HG02571 (cell line): ENCODE measurements around the gene MEMO1.
"Not testable (repeated sequence)": the region's sequence is repeated elsewhere in the genome, so short reads cannot be mapped to it uniquely, and the experiment has no call there.

ENCODE experiments used
- ATAC-seq: cut with Tn5 transposase; IDR thresholded peaks from one replicate; pipeline ENCODE4 v1.9.1; 2021; ENCODE audit warnings: mild to moderate bottlenecking, moderate library complexity; ENCODE audit not compliant: unreplicated experiment

MEMO1 gene

GRCh38 chr2:31919499-31919898 lies 91.3 kb downstream of the MEMO1 start:
- ATAC-seq = no peak

- no peak for ATAC-seq
Measured at GRCh38 chr2:31909661-31910060, 101.1 kb downstream of the MEMO1 start.

DNA sequence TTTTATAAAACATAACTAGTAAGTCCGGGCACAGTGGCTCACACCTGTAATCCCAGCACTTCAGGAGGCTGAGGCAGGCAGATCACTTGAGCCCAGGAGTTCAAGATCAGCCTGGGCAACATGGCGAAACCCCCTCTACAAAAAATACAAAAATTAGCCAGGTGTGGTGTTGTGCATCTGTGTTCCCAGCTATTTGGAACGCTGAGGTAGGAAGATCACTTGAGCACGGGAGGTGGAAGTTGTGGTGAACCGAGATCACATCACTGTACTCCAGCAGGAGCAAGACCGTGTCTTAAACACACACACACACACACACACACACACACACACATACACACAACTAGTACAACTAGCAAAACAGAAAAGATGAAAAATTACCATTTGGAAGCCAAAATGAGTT lies 103.3 kb downstream of the MEMO1 start:
- not testable (repeated sequence) for ATAC-seq

GRCh38 chr2:31903109-31903780 lies 107.6 kb downstream of the MEMO1 start:
- no peak for ATAC-seq

DNA sequence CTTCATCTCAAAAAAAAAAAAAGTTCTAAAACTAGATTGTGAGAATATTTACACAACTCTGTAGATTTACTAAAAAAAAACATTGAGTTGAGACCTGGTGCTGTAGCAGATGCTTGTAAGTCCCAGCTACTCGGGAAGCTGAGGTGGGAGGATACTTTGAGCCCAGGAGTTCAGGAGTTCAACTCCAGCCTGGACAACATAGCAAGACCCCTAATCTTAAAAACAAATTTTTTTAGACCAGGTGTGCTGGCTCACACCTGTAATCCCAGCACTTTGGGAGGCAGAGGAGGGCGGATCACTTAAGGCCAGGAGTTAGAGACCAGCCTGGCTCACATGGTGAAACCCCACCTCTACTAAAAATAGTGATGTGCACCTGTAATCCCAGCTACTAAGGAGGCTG lies 108.9 kb downstream of the MEMO1 start:
- no peak for ATAC-seq

DNA sequence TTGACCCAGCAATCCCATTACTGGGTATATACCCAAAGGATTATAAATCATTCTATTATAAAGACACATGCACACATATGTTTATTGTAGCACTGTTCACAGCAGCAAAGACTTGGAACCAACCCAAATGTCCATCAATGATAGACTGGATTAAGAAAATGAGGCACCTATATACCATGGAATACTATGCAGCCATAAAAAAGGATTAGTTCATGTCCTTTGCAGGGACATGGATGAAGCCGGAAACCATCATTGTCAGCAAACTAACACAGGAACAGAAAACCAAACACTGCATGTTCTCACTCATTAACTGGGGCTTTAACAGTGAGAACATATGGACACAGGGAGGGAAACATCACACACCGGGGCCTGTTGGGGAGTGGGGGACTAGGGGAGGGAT lies 110.7 kb downstream of the MEMO1 start:
- not testable (repeated sequence) for ATAC-seq

DNA sequence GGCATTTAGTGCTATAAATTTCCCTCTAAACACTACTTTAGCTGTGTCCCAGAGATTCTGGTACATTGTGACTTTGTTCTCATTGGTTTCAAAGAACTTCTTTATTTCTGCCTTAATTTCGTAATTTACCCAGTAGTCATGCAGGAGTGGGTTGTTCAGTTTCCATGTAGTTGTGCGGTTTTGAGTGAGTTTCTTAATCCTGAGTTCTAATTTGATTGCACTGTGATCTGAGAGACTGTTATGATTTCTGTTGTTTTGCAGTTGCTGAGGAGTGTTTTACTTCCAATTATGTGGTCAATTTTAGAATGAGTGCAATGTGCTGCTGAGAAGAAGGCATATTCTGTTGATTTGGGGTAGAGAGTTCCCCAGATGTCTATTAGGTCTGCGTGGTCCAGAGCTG lies 112.5 kb downstream of the MEMO1 start:
- not testable (repeated sequence) for ATAC-seq

DNA sequence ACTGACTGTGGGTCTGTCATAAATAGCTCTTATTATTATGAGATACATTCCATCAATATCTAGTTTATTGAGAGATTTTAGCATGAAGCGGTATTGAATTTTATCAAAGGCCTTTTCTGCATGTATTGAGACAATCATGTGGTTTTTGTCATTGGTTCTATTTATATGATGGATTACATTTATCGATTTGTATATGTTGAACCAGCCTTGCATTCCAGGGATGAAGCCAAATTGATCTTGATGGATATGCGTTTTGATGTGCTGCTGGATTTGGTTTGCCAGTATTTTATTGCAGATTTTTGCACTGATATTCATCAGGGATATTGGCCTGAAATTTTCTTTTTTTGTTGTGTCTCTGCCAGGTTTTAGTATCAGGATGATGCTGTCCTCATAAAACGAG lies 113.5 kb downstream of the MEMO1 start:
- not testable (repeated sequence) for ATAC-seq

DNA sequence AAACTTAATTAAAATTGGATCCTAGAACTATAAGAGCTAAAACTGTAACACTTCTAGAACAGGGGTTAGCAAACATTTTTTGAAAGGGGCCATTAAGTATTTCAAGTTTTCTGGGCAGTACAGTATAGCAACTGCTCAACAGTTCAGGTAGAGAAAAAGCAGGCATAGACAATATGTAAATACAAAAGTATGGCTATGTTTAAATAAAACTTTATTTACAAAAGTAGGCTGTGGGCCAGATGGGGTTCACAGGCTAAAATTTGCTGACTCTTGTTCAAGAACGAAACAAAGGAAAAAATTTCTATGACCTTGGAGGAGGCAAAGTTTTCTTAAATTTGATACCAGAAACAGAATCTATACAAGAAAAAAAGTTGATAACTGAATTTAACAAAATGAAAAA lies 114.5 kb downstream of the MEMO1 start:
- ATAC-seq = no peak

DNA sequence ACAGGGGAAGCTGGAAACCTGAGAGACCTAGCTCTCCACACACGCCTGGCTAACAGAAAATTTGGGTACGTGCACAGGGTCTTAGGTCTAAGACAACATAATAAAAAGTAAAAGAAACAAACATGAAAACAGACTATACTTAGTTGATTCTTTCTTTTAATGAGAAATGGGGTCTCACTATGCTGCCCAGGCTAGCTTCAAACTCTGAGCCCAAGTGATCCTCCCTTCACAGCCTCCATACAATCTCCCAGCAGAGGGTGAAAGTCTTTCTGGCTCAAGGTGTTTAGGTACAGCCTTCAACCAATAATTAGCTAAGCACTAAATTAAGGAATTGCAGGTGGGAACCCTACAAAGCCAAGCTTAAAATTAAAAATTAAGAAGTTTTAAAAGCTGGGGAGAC lies 116.2 kb downstream of the MEMO1 start:
- no peak for ATAC-seq

GRCh38 chr2:31893094-31893493 lies 117.7 kb downstream of the MEMO1 start:
- no peak for ATAC-seq

DNA sequence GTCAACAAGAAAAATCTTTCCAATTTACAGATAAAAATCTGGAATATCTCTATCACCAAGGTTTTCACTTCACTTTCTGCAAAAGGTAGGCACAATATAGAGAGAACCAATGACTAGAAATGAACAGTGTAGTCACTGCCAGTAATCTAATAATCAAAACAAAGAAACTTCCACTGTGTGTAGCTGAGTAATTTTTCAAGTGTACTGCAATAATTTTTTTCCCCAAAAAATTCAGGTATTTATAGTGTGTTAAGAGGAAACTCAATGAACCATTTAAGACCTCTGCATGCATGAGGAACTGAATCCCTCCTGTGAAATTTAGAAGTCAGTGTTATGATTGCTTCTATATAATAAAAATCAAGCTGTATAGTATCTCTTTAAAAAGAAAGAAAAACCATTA lies 121.8 kb downstream of the MEMO1 start:
- no peak for ATAC-seq

- no peak for ATAC-seq
Measured at GRCh38 chr2:31888550-31888949, 122.3 kb downstream of the MEMO1 start.

- ATAC-seq = no peak
Measured at GRCh38 chr2:31886700-31887099, 124.1 kb downstream of the MEMO1 start.

GRCh38 chr2:31877008-31877407 lies 133.8 kb downstream of the MEMO1 start:
- no peak for ATAC-seq

- ATAC-seq = no peak
Measured at GRCh38 chr2:31874071-31874470, 136.7 kb downstream of the MEMO1 start.

GRCh38 chr2:31865215-31865614 lies 145.6 kb downstream of the MEMO1 start:
- no peak for ATAC-seq

GRCh38 chr2:31863867-31864266 lies 146.9 kb downstream of the MEMO1 start:
- no peak for ATAC-seq

GRCh38 chr2:31863015-31863656 lies 147.7 kb downstream of the MEMO1 start:
- not testable (repeated sequence) for ATAC-seq

DNA sequence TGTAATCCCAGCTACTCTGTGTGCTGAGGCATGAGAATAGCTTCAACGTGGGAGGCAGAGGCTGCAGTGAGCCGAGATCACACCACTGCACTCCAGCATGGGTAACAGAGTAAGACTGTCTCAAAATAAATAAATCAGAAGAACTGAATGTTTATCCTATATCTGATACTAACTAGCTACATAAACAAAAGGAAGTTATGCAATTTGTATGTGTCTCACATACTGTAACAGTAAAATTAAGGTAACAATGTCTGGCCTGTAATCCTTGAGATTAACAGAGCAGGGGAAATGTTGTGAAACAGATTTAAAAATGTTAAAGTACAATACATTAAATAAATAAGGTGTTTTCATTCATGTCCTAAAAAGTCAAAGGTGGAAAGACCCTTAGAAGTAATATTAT lies 150.8 kb downstream of the MEMO1 start:
- no peak for ATAC-seq

DNA sequence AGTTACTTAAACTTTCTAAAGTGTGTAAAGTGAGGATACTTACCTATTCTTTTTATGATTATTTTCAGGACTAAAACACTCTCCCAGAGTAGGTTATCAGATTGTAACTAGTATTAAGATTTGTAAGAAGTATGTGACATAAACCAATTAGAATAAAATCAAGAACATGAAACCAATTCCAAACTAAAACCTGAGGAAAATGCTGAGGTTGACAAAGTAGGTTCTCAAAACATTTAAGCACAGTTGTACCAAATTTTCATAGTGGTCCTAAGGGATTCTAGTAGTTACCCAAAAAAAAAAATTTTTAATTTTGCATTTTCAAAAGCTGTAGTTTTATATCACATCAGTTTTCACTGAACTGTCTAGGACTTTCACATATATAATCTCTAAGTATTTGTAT lies 157.3 kb downstream of the MEMO1 start:
- no peak for ATAC-seq

DNA sequence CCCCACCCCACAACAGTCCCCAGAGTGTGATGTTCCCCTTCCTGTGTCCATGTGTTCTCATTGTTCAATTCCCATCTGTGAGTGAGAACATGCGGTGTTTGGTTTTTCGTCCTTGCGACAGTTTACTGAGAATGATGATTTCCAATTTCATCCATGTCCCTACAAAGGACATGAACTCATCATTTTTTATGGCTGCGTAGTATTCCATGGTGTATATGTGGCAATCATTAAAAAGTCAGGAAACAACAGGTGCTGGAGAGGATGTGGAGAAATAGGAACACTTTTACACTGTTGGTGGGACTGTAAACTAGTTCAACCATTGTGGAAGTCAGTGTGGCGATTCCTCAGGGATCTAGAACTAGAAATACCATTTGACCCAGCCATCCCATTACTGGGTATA lies 168.7 kb downstream of the MEMO1 start:
- ATAC-seq = not testable (repeated sequence)

GRCh38 chr2:31835450-31835849 lies 175.4 kb downstream of the MEMO1 start:
- ATAC-seq = no peak
